8988T (cell line): Measurements from ENCODE around the gene ARHGAP22.
"Not testable (repeated sequence)": the region's sequence is repeated elsewhere in the genome, so short reads cannot be mapped to it uniquely, and the experiment has no call there.

Source experiments
- DNase-seq: peaks from one replicate; pipeline ENCODE4 v3.0.0; 2011

The ARHGAP22 gene

DNA sequence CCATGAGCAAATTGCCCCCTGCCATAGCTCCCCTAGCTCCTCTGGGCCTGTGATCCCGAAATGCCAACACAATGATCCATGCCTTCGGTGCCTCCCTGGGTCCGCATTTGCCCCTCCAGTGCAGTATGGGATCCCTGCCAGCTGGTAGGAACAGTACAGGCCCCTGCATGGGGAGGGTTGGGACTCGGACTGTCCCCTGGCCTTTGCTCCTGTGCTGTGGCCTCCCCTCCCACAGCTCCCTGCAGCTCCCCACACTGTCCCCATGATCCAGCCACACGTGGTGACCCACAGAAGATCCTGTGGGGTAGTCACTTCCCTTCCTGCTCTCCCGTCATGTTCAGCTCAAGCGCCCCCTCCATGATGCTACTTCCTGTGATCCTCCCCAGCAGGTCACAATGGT lies 158.1 kb downstream of the ARHGAP22 start:
- no peak for DNase-seq

GRCh38 chr10:48445932-48446331 lies 158.9 kb downstream of the ARHGAP22 start:
- DNase-seq = no peak

DNA sequence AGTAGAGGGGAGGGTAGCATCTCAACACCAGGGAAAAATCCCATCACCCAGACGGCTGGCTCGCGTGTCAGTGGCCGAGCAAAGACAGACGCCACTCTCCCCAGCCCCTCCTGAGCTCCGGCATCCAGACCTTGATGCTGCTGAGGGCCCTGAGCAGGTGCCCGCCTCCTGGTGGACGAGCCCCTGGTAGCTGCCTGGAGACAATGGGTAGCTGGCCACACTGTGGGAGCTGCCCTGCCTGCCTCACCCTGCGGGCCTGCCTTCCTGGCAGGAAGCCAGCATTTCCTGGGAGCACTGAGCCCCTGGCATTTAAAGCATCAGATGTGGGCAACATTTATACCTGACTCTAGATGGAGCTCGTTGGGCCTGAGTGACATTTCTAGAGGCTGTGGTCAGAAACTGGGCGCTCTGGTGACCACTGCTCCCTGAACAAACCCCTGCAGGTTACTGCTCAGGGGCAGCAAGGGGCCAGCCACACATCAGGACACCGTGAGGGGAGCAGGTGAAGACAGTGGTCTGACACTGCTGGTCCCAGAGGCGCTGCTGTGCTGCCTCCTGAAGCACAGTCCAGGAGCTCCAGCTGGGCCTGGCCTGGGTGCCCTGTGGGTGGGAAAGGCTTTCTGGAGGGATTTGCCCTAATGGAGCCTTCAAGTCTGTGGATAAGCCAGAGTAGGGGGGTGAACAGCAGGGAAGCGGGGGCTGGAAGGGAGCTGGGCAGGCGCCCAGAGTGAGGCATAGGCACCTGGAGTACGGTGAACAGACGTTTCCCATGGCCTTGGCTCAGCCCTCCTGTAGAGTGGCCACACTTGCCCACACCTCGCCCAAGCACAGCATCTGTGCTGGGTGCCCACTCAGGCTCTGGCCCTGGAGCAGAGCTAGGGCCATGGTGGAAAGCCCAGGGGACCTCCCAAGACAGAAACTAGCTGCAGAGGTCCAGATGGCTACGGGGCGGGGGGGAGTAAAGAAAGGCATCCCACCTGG lies 159.7 kb downstream of the ARHGAP22 start:
- DNase-seq = peak; percentile 35

DNA sequence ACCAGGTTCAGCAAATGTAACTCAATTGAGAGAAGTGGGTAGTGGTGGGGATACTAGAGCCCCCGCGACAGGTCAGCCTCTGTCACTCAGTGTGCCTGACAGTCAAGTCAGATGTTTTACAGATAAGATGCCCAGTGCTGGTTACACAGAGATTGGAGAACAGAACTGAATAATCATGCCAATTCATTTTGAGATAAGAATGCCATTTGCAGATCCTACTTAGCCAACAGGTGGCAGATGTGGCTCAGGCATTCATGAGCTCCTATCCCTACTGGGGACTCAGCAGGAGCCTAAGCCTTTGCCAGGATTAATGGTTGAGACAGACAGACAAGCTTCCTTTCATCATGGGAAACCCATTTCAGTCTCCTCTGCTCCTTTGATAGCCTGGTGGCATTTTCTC lies 160.6 kb downstream of the ARHGAP22 start:
- peak; percentile 57 for DNase-seq

DNA sequence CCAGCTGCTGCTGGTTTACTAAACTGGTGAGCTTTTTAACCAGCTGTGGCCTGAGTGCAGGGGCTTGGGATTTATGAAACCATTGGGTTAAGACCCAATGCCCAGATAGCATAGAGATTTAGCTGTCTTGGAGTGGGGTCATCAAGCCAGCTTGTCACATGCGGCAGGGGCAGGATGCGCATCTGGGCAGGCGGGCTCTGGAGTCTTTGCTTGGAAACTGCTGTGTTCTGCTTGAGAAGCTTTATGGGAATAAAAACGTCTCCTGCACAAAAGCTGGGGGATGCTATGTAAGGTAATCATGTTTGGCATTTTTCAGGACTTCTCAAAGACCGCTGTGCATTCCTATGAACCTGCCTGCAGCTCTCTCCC lies 162.1 kb downstream of the ARHGAP22 start:
- no peak for DNase-seq

DNA sequence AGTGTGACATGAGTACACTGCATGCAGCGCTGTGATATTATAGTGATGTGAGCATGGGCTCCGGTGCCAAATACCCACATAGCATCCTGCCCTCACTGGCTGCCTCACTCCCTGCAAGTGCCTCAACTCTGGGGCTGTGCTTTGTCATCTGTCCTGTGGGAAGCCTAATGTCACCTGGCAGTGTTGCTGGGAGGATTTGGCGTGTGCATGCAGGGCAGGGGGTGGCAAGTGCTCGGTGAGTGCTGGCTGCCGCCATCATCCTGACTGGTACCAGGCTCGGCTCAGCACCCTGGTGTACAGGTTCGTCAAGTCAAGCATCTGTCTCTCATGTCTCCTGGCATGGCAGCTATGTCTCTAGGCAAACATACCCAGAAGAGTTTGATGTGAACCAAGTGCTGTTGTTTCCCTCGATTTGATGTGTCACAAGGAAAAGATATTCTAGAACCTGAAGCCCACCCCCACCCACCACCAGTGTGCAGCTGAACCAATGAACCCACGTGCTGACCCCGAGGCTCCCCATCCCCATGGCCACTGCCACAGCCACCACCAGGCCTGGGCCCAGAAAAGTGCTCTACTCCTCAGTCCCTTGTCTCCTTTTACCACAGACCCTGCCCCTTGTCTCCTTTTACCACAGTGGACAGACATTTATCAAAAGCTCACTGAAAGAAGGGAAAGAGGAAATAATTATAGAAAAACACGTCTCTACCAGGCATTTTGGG lies 162.6 kb downstream of the ARHGAP22 start:
- no peak for DNase-seq

GRCh38 chr10:48440771-48441170 lies 164.1 kb downstream of the ARHGAP22 start:
- DNase-seq = no peak

DNA sequence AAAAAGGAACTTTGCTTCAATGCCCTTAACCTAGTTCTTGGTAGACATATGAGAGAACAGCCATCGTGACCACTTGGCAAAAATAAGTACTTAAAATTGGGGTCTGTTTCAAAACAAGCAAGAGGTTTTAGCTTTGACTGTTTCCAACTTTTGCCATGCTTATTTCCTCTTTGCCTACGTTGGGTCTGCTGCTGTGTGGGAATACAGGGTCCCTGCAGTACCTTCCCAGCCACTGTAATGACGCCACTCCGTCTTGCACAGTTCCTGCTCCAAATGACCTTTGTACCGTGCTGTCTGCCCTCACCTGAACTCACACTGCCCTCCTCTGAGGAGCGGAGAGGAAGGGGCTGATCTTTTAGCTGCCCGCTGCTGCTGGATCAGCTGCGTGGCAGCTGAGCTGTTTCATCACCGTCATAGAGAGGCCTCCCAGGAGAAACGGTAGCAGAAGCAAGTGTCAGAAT lies 165.3 kb downstream of the ARHGAP22 start:
- DNase-seq = no peak

- no peak for DNase-seq
These were observed 165.8 kb downstream of the ARHGAP22 start for GRCh38 chr10:48439031-48439430.

- DNase-seq = no peak
These were observed 167.3 kb downstream of the ARHGAP22 start for GRCh38 chr10:48437546-48437945.

- DNase-seq = no peak
These were observed 173.0 kb downstream of the ARHGAP22 start for GRCh38 chr10:48431871-48432270.

DNA sequence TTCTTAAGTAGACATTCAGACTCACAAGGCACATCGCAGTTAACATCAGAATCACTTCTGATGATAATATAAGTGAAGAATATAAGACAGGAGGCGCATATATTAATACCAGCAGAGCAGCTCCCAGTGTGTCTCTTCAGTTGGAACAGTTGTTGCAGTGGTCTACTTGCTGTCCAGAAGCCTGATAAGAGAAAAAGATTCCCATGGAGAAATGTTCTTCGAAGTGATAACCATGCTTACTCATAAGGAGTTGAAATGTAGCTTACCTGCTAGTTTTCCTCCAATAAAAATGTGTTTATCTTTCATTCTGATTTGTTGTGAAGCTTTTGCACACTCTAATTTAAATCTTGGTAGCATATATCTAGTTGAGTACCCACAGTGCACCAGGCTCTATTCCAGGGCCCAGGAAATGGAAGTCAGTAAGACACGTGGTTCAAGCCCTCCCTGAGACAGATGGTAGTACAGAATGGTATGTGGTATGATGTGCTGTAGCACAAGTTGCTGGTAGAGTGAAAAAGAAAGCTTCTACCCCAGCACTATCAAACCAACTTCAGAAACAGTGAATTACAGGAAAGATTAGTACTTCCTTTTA lies 174.4 kb downstream of the ARHGAP22 start:
- no peak for DNase-seq

DNA sequence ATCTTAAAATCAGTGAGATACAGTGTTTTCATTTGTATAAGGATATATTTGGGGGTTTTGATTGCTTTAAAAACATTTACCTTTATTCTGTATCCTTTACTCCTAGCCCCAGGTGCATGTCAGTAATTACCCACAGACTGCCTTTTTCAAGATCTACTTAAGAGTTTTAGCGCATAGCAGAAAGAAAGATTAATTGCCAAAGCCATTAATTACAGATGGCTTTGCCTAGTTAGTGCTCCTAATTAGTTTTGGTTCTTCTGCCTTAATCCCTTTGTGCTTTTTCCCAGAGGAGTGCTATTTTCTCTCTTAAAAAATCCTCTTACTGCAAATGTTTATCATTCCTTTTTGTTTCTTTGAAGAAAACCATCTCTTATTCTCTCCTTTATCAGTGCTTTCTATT lies 175.6 kb downstream of the ARHGAP22 start:
- no peak for DNase-seq

GRCh38 chr10:48428896-48429295 lies 176.0 kb downstream of the ARHGAP22 start:
- DNase-seq = no peak

GRCh38 chr10:48423884-48424283 lies 181.0 kb downstream of the ARHGAP22 start:
- no peak for DNase-seq

DNA sequence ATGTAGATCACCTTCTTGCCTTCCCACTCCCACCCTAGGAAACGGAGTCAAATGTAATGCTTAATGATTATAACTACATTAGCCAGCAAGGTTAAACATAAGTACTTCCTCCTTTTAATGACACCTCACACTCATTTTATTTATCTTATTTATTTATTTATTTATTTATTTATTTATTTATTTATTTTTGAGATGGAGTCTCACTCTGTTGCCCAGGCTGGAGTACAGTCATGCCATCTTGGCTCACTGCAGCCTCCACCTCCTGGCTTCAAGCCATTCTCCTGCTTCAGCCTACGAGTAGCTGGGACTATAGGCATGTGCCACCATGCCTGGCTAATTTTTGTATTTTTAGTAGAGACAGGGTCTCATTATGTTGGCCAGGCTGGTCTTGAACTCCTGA lies 183.0 kb downstream of the ARHGAP22 start:
- DNase-seq = not testable (repeated sequence)

DNA sequence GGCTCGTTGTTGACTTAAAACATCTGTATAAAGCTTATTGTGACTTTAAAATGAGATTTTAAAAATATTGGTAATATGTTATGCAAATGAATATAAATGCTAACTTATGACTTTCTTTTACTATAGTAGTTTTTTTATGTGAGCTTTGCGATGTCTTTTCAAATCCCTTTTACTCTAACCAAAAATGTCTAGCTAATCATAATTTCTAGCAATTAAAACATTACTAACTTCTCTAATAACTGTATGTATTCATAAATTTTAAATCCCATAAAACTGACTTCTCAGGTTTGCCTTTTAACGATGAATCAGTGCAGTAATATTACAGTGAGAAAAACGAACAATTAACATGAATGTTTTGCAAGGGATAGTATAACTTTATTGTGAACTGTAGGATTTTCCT lies 185.2 kb downstream of the ARHGAP22 start:
- no peak for DNase-seq

DNA sequence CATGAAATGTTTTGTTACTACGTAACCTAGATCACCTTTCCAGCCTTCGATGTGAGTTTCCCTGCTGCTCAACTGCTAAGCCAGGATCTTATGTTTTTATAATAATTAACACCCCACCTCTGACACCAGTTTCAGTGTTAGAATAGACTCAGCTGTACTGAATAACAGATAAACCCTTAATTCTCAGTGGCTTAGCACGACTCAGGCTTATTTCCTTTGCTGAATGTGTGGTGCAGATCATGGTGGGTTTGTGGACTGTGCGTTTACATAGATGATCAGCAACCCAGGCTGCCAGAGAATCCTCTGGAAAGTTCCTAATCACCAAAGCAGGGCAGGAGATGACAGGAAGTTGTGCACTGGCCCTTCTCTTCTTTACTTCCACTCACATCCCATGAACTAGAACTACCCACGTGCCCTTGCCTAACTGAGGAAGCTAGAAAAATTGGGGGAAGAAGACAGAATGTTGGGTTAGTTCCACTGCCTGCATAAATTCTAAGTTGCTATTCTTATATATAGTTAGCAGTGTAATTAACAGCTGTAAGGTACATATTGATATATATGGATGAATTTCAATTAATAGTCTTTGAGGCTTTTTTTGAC lies 186.6 kb downstream of the ARHGAP22 start:
- DNase-seq = no peak

- no peak for DNase-seq
These were observed 187.5 kb downstream of the ARHGAP22 start for GRCh38 chr10:48417374-48417773.

DNA sequence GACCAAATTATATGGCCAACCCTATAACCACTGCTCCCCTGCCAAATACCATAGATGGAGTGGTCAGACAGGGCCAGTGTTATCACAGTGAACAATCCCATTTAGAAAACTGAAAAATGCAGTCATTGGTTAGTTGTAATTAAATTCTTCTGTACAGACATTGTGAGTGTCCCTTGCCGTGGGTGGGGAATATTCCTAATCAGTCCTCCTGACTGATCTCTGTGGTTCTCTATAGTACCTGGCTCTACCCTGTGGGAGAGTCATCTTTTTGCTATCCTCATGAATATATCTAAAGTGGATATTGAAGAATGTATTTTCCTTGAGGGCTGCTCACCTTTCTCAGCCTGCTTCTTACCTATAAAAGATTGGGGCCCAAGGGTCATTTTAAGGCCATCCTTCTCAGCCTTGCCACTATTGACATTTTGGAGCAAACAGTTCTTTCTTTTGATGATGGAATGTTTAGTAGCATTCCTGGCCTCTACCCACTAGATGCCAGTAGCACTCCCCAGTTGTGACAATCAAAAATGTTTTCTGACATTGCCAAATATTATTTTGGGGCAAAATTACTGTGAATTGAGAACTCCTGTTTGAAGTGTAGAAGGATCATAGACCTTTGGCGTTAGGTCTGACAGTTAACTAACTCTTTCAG lies 188.2 kb downstream of the ARHGAP22 start:
- DNase-seq = no peak

GRCh38 chr10:48414778-48415177 lies 190.1 kb downstream of the ARHGAP22 start:
- DNase-seq = no peak

GRCh38 chr10:48414160-48414559 lies 190.7 kb downstream of the ARHGAP22 start:
- DNase-seq = no peak

DNA sequence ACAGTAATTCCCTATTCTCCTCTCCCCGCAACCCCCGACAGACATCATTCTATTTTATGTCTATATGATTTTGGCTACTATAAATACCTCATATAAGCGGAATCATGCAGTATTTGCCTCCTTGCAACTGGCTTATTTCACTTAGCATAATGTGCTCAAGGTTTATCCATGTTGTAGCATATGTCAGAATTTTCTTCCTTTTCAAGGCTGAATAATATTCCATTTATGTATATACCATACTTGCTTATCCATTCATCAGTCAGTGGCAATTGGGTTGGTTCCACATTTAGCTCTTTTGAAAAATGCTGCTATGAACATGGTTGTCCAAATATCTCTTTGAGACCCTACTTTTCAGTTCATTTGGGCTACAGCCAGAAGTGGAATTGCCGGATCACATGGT lies 191.9 kb downstream of the ARHGAP22 start:
- DNase-seq = no peak
